Activated gamma-delta T cell (primary cell): ENCODE data around the gene SGSM1.

ENCODE experiments used
- DNase-seq: peaks from one replicate; lab custom pipeline; 2025; lab: John Stamatoyannopoulos, UW

The SGSM1 gene

GRCh38 chr22:24807284-24807950 lies 1.4 kb downstream of the SGSM1 start:
- no peak for DNase-seq

GRCh38 chr22:24809331-24809730 lies 3.3 kb downstream of the SGSM1 start:
- DNase-seq: no peak

GRCh38 chr22:24810043-24810749 lies 4.2 kb downstream of the SGSM1 start:
- no peak for DNase-seq

- DNase-seq: no peak
Measured at GRCh38 chr22:24812950-24813775, 7.2 kb downstream of the SGSM1 start.

- DNase-seq: no peak
Measured at GRCh38 chr22:24813861-24814770, 8.1 kb downstream of the SGSM1 start.

GRCh38 chr22:24816806-24817205 lies 10.8 kb downstream of the SGSM1 start:
- no peak for DNase-seq

- DNase-seq: no peak
Measured at GRCh38 chr22:24819487-24819886, 13.5 kb downstream of the SGSM1 start.

- no peak for DNase-seq
Measured at GRCh38 chr22:24819911-24820461, 14.0 kb downstream of the SGSM1 start.

- no peak for DNase-seq
Measured at GRCh38 chr22:24822471-24822870, 16.5 kb downstream of the SGSM1 start.

GRCh38 chr22:24823787-24824186 lies 17.8 kb downstream of the SGSM1 start:
- DNase-seq: no peak

GRCh38 chr22:24824250-24824649 lies 18.2 kb downstream of the SGSM1 start:
- no peak for DNase-seq

GRCh38 chr22:24824915-24825314 lies 18.9 kb downstream of the SGSM1 start:
- no peak for DNase-seq

GRCh38 chr22:24826710-24827285 lies 20.8 kb downstream of the SGSM1 start:
- DNase-seq: no peak

- DNase-seq: no peak
Measured at GRCh38 chr22:24827296-24827695, 21.3 kb downstream of the SGSM1 start.

- DNase-seq: no peak
Measured at GRCh38 chr22:24830205-24830979, 24.4 kb downstream of the SGSM1 start.

- no peak for DNase-seq
Measured at GRCh38 chr22:24831687-24832086, 25.7 kb downstream of the SGSM1 start.

- no peak for DNase-seq
Measured at GRCh38 chr22:24833881-24834495, 28.0 kb downstream of the SGSM1 start.

GRCh38 chr22:24834845-24835570 lies 29.0 kb downstream of the SGSM1 start:
- DNase-seq: no peak

GRCh38 chr22:24836282-24836681 lies 30.3 kb downstream of the SGSM1 start:
- DNase-seq: no peak
